Measurements from ENCODE around the gene ERP29. TPM values are rescaled to one million over a fixed set of nuclear protein-coding genes. Genes with fewer than 3 reads are reported as not detected.
"Not testable (repeated sequence)": the region's sequence is repeated elsewhere in the genome, so short reads cannot be mapped to it uniquely, and the experiment has no call there.

The ERP29 gene
- total RNA-seq, 1 donor from 2014 or later, result 144 TPM

DNA sequence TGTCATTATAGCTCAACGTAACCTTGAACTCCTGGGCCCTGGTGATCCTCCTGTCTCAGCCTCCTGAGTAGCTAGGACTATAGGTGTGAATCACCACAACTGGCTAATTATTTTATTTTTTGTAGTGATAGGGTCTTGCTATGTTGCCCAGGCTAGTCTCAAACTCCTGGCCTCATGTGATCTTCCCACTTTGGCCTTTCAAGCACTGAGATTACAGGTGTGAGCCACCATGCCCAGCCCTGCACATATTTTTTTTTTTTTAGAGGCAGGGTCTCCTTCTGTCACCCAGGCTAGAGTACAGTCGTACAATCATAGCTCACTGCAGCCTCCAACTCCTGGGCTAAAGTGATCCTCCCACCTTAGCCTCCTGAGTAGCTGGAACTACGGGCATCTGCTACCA is 9.2 kb upstream of the ERP29 start:
- Mint-ChIP-seq H3K4me3 (ENCODE audit: low read depth) (no peak overlapping the region), H3K36me3 (ENCODE audit: insufficient read depth) (peaks cover 3% of the 10 kb centered on the region), H3K9me3 (ENCODE audit: low read depth) (no peaks in the 10 kb centered on the region), H3K4me1 (ENCODE audit: low read depth) (peaks cover 16% of the 10 kb centered on the region), H3K27me3 (no peaks in the 10 kb centered on the region), H3K27ac (no peak overlapping the region)
- no peak for DNase-seq (ENCODE audit: low spot score, unreplicated experiment)
- TF ChIP-seq, protein P1, sequence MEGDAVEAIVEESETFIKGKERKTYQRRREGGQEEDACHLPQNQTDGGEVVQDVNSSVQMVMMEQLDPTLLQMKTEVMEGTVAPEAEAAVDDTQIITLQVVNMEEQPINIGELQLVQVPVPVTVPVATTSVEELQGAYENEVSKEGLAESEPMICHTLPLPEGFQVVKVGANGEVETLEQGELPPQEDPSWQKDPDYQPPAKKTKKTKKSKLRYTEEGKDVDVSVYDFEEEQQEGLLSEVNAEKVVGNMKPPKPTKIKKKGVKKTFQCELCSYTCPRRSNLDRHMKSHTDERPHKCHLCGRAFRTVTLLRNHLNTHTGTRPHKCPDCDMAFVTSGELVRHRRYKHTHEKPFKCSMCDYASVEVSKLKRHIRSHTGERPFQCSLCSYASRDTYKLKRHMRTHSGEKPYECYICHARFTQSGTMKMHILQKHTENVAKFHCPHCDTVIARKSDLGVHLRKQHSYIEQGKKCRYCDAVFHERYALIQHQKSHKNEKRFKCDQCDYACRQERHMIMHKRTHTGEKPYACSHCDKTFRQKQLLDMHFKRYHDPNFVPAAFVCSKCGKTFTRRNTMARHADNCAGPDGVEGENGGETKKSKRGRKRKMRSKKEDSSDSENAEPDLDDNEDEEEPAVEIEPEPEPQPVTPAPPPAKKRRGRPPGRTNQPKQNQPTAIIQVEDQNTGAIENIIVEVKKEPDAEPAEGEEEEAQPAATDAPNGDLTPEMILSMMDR (IDR thresholded peaks at IDR 0.05; ENCODE audit: unreplicated experiment), result no peak

DNA sequence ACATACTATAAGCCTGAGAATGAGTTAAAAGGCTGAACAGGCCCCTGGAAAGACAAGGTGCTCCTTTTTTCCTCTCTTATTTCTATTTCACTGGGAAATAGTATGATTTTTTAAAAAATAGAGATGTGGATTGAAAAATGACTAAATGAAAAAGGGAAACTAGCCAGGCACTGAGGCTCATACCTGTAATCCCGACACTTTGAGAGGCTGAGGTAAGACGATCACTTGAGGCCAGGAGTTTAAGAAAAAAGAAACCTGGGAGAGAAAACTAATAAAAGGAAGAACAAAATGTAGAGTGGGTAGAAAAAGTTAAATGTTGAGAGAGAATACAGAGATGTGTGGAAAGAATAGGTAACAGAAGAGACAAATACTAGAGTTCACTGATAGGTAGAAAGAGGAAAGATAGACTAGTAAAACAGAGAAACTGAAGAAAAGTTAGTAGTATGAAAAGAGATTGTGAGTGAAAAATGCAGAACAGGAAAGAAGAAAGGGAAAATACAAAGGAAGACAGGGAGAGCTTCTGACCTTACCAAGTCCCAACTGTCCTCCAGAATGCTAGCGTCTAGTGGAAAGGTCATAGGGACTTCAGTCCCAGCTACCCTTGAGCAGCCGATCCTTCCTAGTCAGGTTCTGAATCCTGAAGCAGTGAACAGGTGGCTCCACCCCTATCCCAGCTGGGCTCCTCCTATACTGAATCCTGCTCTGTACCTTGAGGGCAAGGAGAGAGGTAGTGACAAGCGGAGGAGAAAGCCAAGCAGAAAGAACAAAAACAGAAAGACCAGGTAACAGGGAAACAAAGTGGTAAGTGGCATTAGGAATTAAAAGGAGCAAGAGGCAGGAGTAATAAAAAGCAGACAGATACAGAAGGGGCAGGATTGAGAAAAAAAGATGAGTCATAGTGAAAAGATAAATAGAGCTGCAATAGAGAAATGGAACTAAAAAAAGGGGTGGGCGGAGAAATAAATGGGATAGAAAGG is 7.5 kb upstream of the ERP29 start:
- Mint-ChIP-seq H3K27me3 (no peaks in the 10 kb centered on the region), H3K4me3 (ENCODE audit: low read depth) (no peak overlapping the region), H3K9me3 (ENCODE audit: low read depth) (no peaks in the 10 kb centered on the region), H3K4me1 (ENCODE audit: low read depth) (peaks cover 20% of the 10 kb centered on the region), H3K36me3 (ENCODE audit: insufficient read depth) (peaks cover 3% of the 10 kb centered on the region), H3K27ac (peak overlapping the region; percentile 1)
- DNase-seq (ENCODE audit: low spot score, unreplicated experiment), result no peak
- TF ChIP-seq, protein P1 (IDR thresholded peaks at IDR 0.05; ENCODE audit: unreplicated experiment), result no peak

- H3K4me3 Mint-ChIP-seq (ENCODE audit: low read depth), result no peak overlapping the region
- peak overlapping the region; percentile 83 for H3K27ac Mint-ChIP-seq
- H3K27me3 Mint-ChIP-seq, result no peaks in the 10 kb centered on the region
- DNase-seq (ENCODE audit: low spot score, unreplicated experiment), result no peak
- peaks cover 34% of the 10 kb centered on the region for H3K4me1 Mint-ChIP-seq (ENCODE audit: low read depth)
- TF ChIP-seq, protein P1 (IDR thresholded peaks at IDR 0.05; ENCODE audit: unreplicated experiment), result no peak
- peaks cover 3% of the 10 kb centered on the region for H3K36me3 Mint-ChIP-seq (ENCODE audit: insufficient read depth)
- no peaks in the 10 kb centered on the region for H3K9me3 Mint-ChIP-seq (ENCODE audit: low read depth)
Measured at GRCh38 chr12:112007945-112008344, 5.3 kb upstream of the ERP29 start.

DNA sequence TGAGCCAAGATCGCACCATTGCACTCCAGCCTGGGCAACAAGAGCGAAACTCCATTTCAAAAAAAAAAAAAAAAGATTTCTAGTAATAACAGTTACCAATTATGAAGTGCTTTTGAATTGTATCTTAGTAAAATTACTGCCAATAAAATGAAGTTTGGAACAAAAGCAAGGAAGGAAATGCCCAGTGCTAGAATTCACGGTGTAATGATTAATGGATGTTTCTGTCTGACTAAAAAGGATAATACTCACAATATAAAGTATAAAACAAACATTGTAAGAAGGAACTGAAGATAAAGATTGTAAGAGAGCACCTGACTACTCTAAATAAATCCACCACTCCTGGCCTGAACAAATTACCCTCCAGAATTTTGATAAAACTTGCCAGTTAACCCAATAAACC is 4.3 kb upstream of the ERP29 start:
- Mint-ChIP-seq H3K9me3 (ENCODE audit: low read depth) (no peaks in the 10 kb centered on the region), H3K27me3 (no peaks in the 10 kb centered on the region), H3K36me3 (ENCODE audit: insufficient read depth) (peaks cover 1% of the 10 kb centered on the region), H3K4me3 (ENCODE audit: low read depth) (no peak overlapping the region), H3K4me1 (ENCODE audit: low read depth) (peaks cover 34% of the 10 kb centered on the region), H3K27ac (no peak overlapping the region)
- TF ChIP-seq, protein P1 (IDR thresholded peaks at IDR 0.05; ENCODE audit: unreplicated experiment), result no peak
- DNase-seq (ENCODE audit: low spot score, unreplicated experiment), result no peak

DNA sequence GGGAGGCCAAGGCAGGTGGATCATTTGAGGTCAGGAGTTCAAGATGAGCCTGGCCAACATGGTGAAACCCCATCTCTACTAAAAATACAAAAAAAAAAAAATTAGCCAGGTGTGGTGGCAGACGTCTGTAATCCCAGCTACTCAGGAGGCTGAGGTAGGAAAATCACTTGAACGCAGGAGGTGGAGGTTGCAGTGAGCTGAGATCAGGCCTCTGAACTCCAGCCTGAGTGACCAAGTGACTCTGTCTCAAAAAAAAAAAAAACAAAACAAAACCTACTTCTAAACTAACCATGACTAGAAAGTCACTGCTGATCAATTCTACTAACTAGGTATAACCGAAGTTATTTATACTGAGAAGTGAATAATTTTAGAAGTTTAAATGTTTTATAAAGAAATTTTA is 3.6 kb upstream of the ERP29 start:
- DNase-seq (ENCODE audit: low spot score, unreplicated experiment); H3K9me3 Mint-ChIP-seq (ENCODE audit: low read depth); H3K4me3 Mint-ChIP-seq (ENCODE audit: low read depth); H3K27me3 Mint-ChIP-seq; H3K27ac Mint-ChIP-seq; H3K36me3 Mint-ChIP-seq (ENCODE audit: insufficient read depth): not testable (repeated sequence)
- peaks cover 39% of the 10 kb centered on the region for H3K4me1 Mint-ChIP-seq (ENCODE audit: low read depth)

Measured in progenitor cell of endocrine pancreas (in vitro differentiated cells).